Peyer's patch (tissue), 4 donors: ENCODE measurements around the gene MPDZ.

Experiments used
- POLR2A ChIP-seq, 2 donors: fragments of 450-650 bp; IDR thresholded peaks; one replicate each; pipeline ENCODE4 v1.5.1; 2017; ENCODE audit warnings: antibody characterized with exemption in 2 of 2, mild to moderate bottlenecking in 2 of 2, moderate library complexity in 2 of 2
- TF ChIP-seq, protein P1 (sequence below), 6 experiments: fragments of 450-650 bp in 4 of 6; fragments of 200-600 bp in 2 of 6; sonication (generic) in 1 of 6; IDR thresholded peaks; one replicate each; pipeline ENCODE4 v1.5.1; 2017 to 2019; ENCODE audit warnings: antibody characterized with exemption in 6 of 6, mild to moderate bottlenecking in 3 of 6, moderate library complexity in 1 of 6

DNA sequence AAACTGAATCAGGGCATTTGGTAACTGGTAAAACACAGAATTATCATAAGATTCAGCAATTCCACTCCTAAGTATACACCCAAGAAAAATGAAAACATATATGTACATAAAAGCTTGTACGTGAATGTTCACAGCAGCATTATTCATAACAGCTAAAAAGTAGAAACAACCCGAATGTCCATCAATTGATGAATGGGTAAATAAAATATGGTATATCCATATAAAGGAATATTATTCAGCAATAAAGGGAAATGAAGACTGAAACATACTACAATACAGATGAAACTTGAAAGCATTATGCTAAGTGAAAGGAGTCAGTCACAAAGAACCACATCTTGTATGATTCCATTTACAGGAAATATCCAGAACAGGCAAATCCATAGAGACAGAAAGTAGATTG is 65.5 kb downstream of the MPDZ start:
- TF ChIP-seq, protein P1, sequence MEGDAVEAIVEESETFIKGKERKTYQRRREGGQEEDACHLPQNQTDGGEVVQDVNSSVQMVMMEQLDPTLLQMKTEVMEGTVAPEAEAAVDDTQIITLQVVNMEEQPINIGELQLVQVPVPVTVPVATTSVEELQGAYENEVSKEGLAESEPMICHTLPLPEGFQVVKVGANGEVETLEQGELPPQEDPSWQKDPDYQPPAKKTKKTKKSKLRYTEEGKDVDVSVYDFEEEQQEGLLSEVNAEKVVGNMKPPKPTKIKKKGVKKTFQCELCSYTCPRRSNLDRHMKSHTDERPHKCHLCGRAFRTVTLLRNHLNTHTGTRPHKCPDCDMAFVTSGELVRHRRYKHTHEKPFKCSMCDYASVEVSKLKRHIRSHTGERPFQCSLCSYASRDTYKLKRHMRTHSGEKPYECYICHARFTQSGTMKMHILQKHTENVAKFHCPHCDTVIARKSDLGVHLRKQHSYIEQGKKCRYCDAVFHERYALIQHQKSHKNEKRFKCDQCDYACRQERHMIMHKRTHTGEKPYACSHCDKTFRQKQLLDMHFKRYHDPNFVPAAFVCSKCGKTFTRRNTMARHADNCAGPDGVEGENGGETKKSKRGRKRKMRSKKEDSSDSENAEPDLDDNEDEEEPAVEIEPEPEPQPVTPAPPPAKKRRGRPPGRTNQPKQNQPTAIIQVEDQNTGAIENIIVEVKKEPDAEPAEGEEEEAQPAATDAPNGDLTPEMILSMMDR (IDR thresholded peaks at IDR 0.05) = no peak
- no peak for TF ChIP-seq POLR2A (IDR thresholded peaks at IDR 0.05)
